Measurements from ENCODE around the gene ATP2A3. TPM values are rescaled to one million over a fixed set of nuclear protein-coding genes. Genes with fewer than 3 reads are reported as not detected.

Gene ATP2A3
- total and polyA plus RNA-seq, 4 donors: 16.6 to 64.6 (median 25.5) TPM

- no peak for DNase-seq
- no peak overlapping the region for H3K4me3 ChIP-seq
- TF ChIP-seq, protein P1, sequence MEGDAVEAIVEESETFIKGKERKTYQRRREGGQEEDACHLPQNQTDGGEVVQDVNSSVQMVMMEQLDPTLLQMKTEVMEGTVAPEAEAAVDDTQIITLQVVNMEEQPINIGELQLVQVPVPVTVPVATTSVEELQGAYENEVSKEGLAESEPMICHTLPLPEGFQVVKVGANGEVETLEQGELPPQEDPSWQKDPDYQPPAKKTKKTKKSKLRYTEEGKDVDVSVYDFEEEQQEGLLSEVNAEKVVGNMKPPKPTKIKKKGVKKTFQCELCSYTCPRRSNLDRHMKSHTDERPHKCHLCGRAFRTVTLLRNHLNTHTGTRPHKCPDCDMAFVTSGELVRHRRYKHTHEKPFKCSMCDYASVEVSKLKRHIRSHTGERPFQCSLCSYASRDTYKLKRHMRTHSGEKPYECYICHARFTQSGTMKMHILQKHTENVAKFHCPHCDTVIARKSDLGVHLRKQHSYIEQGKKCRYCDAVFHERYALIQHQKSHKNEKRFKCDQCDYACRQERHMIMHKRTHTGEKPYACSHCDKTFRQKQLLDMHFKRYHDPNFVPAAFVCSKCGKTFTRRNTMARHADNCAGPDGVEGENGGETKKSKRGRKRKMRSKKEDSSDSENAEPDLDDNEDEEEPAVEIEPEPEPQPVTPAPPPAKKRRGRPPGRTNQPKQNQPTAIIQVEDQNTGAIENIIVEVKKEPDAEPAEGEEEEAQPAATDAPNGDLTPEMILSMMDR (IDR thresholded peaks at IDR 0.05; ENCODE audit: control extremely low read depth, extremely low read depth): no peak
- peaks cover 0 to 29% (median 0%) of the 10 kb centered on the region in 4 donors for H3K36me3 ChIP-seq (ENCODE audit: control insufficient read depth in 4 of 4, insufficient read depth in 4 of 4, low read length in 4 of 4)
- H3K9me3 ChIP-seq (ENCODE audit: control insufficient read depth in 4 of 4, insufficient read depth in 3 of 4, low read length in 3 of 4): no peaks in the 10 kb centered on the region
- H3K9ac ChIP-seq (ENCODE audit: insufficient read depth in 1 of 2, low read length in 2 of 2): no peak overlapping the region
- WGBS, 2 donors: 95 to 96% methylated on average over 17 of the region's 17 CpGs
- ATAC-seq (ENCODE audit: insufficient read depth, low FRiP score): no peak
- no peaks in the 10 kb centered on the region for H3K4me1 ChIP-seq (ENCODE audit: control insufficient read depth in 5 of 5, insufficient read depth in 5 of 5, low read length in 5 of 5)
- H3K27me3 ChIP-seq (ENCODE audit: control insufficient read depth in 3 of 3, insufficient read depth in 3 of 3, low read length in 2 of 3): no peaks in the 10 kb centered on the region
- no peak overlapping the region for H3K27ac ChIP-seq (ENCODE audit: low read depth in 1 of 2, low read length in 1 of 2)
Measured at GRCh38 chr17:3937359-3937758, 26.9 kb downstream of the ATP2A3 start.

GRCh38 chr17:3935825-3936355, 28.3 kb downstream of the ATP2A3 start:
- Histone ChIP-seq H3K27me3 (ENCODE audit: control insufficient read depth in 3 of 3, insufficient read depth in 3 of 3, low read length in 2 of 3) (no peaks in the 10 kb centered on the region), H3K4me1 (ENCODE audit: control insufficient read depth in 5 of 5, insufficient read depth in 5 of 5, low read length in 5 of 5) (no peaks in the 10 kb centered on the region), H3K27ac (ENCODE audit: low read depth in 1 of 2, low read length in 1 of 2) (no peak overlapping the region), H3K9ac (ENCODE audit: insufficient read depth in 1 of 2, low read length in 2 of 2) (no peak overlapping the region), H3K9me3 (ENCODE audit: control insufficient read depth in 4 of 4, insufficient read depth in 3 of 4, low read length in 3 of 4) (no peaks in the 10 kb centered on the region), H3K36me3 (ENCODE audit: control insufficient read depth in 4 of 4, insufficient read depth in 4 of 4, low read length in 4 of 4) (peaks cover 0 to 23% (median 0%) of the 10 kb centered on the region in 4 donors), H3K4me3 (no peak overlapping the region)
- WGBS, 2 donors: 96% methylated on average over 9 of the region's 9 CpGs
- DNase-seq: no peak
- TF ChIP-seq, protein P1 (IDR thresholded peaks at IDR 0.05; ENCODE audit: control extremely low read depth, extremely low read depth): no peak
- no peak for ATAC-seq (ENCODE audit: insufficient read depth, low FRiP score)

GRCh38 chr17:3935140-3935542, 29.1 kb downstream of the ATP2A3 start:
- Histone ChIP-seq H3K27me3 (ENCODE audit: control insufficient read depth in 3 of 3, insufficient read depth in 3 of 3, low read length in 2 of 3) (no peaks in the 10 kb centered on the region), H3K9ac (ENCODE audit: insufficient read depth in 1 of 2, low read length in 2 of 2) (no peak overlapping the region), H3K36me3 (ENCODE audit: control insufficient read depth in 4 of 4, insufficient read depth in 4 of 4, low read length in 4 of 4) (peaks cover 0 to 21% (median 0%) of the 10 kb centered on the region in 4 donors), H3K4me1 (ENCODE audit: control insufficient read depth in 5 of 5, insufficient read depth in 5 of 5, low read length in 5 of 5) (no peaks in the 10 kb centered on the region), H3K9me3 (ENCODE audit: control insufficient read depth in 4 of 4, insufficient read depth in 3 of 4, low read length in 3 of 4) (no peaks in the 10 kb centered on the region), H3K27ac (ENCODE audit: low read depth in 1 of 2, low read length in 1 of 2) (no peak overlapping the region), H3K4me3 (no peak overlapping the region)
- ATAC-seq (ENCODE audit: insufficient read depth, low FRiP score): peak; percentile 89
- 15 to 18% methylated on average over 10 of the region's 10 CpGs for WGBS, 2 donors
- DNase-seq: peak; percentile 85 to 87 (median 86)
- TF ChIP-seq, protein P1 (IDR thresholded peaks at IDR 0.05; ENCODE audit: control extremely low read depth, extremely low read depth): peak; percentile 74

- H3K27me3 ChIP-seq (ENCODE audit: control insufficient read depth in 3 of 3, insufficient read depth in 3 of 3, low read length in 2 of 3): no peaks in the 10 kb centered on the region
- H3K27ac ChIP-seq (ENCODE audit: low read depth in 1 of 2, low read length in 1 of 2): no peak overlapping the region
- 94 to 96% methylated on average over 1 of the region's 1 CpG for WGBS, 2 donors
- DNase-seq: no peak
- ATAC-seq (ENCODE audit: insufficient read depth, low FRiP score): no peak
- TF ChIP-seq, protein P1 (IDR thresholded peaks at IDR 0.05; ENCODE audit: control extremely low read depth, extremely low read depth): no peak
- H3K4me3 ChIP-seq: no peak overlapping the region
- H3K4me1 ChIP-seq (ENCODE audit: control insufficient read depth in 5 of 5, insufficient read depth in 5 of 5, low read length in 5 of 5): peaks cover 0 to 21% (median 0%) of the 10 kb centered on the region in 5 donors
- peaks cover 0 to 21% (median 0%) of the 10 kb centered on the region in 4 donors for H3K36me3 ChIP-seq (ENCODE audit: control insufficient read depth in 4 of 4, insufficient read depth in 4 of 4, low read length in 4 of 4)
- H3K9me3 ChIP-seq (ENCODE audit: control insufficient read depth in 4 of 4, insufficient read depth in 3 of 4, low read length in 3 of 4): no peaks in the 10 kb centered on the region
- no peak overlapping the region for H3K9ac ChIP-seq (ENCODE audit: insufficient read depth in 1 of 2, low read length in 2 of 2)
Measured at GRCh38 chr17:3929764-3930163, 34.5 kb downstream of the ATP2A3 start.

All from lung (tissue), 12 donors.